Measurements from ENCODE around the gene AGTR2. TPM values are rescaled to one million over a fixed set of nuclear protein-coding genes. Genes with fewer than 3 reads are reported as not detected.

AGTR2 gene
- total RNA-seq = not detected

GRCh38 chrX:116170511-116170910 is at the start of gene AGTR2:
Gene AGTR2, plus strand, starts transcription at chrX:116170744. Its CDS starts 1,537 bp downstream, at chrX:116172281.

